Dendritic cell treated with granulocyte-macrophage colony-stimulating factor and Interleukin-4, amounts not matched to agents 40 ng/mL and 50 ng/mL, for 4 days (primary cell): ENCODE measurements around the gene DCP2.

ENCODE experiments used
- H3K27ac Mint-ChIP-seq: one replicate; pipeline ENCODE4 v1.8.0; 2022; ENCODE audit warnings: mild to moderate bottlenecking, mixed read lengths
- H3K27me3 Mint-ChIP-seq: one replicate; pipeline ENCODE4 v1.8.0; 2022; ENCODE audit warnings: mild to moderate bottlenecking, mixed read lengths
- H3K36me3 Mint-ChIP-seq: one replicate; pipeline ENCODE4 v1.8.0; 2022; ENCODE audit warnings: low read depth, mixed read lengths
- H3K4me1 Mint-ChIP-seq: one replicate; pipeline ENCODE4 v1.8.0; 2022; ENCODE audit warnings: low read depth, mixed read lengths
- H3K4me3 Mint-ChIP-seq: one replicate; pipeline ENCODE4 v1.8.0; 2022; ENCODE audit warnings: mild to moderate bottlenecking, moderate library complexity, mixed read lengths
- H3K9me3 Mint-ChIP-seq: one replicate; pipeline ENCODE4 v1.8.0; 2022; ENCODE audit warnings: mixed read lengths
- intact Hi-C: fragments of 100-400 bp; cut with micrococcal nuclease; formaldehyde crosslinking; loops from one replicate; pipeline ENCODE4 v1.15.0; 2022

The DCP2 gene

DNA sequence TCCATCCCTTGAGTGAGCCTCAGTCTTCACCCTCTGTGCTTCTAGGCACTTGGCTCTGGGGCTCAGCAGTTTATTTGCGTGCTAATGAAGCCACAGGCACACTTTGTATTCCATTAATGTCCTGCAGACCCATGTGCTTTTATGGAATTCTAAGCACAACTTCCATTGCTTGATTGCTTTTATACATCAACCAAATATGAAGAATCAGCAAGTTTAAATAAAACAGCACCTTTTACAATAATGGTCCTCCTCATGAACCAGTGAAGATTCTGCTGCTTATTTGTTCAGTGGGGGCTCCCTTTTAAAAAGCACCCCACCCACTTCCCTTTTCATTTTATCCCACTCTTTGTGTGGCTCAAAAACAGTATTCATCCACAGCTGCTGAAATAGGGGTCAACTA is 60.2 kb downstream of the DCP2 start:
- Mint-ChIP-seq H3K9me3 (no peaks in the 10 kb centered on the region), H3K27ac (no peak overlapping the region), H3K4me1 (no peaks in the 10 kb centered on the region), H3K36me3 (no peaks in the 10 kb centered on the region), H3K27me3 (peaks cover 7% of the 10 kb centered on the region), H3K4me3 (no peak overlapping the region)
- intact Hi-C loops, result no loop called here

DNA sequence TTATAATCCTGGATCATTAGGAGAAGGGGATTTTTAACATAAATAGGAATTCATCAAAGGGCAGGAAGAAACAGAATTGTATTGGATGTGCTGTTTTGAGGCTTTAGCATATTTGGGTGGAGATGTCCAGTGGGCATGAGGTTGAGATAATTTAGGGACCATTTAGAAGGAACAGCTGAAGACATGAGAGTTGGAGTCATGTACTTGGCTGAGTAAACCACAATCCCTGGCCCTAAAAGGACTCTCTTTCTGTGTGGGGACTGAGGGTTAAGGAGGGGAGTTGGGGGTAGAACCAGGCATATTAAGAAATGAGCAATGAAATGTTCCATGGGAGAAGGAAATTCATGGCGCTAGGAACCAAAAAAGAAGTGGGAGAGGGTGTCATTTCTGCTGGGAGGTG is 61.5 kb downstream of the DCP2 start:
- H3K4me1 Mint-ChIP-seq, result no peaks in the 10 kb centered on the region
- no peaks in the 10 kb centered on the region for H3K36me3 Mint-ChIP-seq
- H3K27ac Mint-ChIP-seq, result no peak overlapping the region
- no peaks in the 10 kb centered on the region for H3K9me3 Mint-ChIP-seq
- peaks cover 7% of the 10 kb centered on the region for H3K27me3 Mint-ChIP-seq
- H3K4me3 Mint-ChIP-seq, result no peak overlapping the region
- intact Hi-C loops, result no loop called here

DNA sequence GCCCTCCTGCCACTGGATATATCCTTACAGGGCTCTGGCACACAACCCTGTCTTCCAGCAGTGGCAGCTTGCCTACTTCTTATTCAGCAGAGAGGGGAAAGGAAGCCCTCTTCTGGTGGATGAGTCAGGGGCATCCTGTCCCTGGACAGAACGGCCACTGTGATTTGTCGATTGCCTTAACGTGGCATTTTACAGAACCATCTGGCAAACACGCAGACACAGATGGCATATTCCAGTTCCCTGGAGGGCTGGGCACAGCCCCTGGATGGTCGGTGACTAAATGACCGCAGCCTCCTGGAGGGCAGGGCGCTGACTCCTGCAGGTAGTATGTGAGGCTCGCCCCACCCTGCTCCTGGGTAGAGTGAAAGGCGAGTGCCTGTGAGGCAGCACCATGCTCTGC is 62.1 kb downstream of the DCP2 start:
- Mint-ChIP-seq H3K27me3 (peaks cover 7% of the 10 kb centered on the region), H3K4me3 (no peak overlapping the region), H3K9me3 (no peaks in the 10 kb centered on the region), H3K4me1 (no peaks in the 10 kb centered on the region), H3K27ac (no peak overlapping the region), H3K36me3 (no peaks in the 10 kb centered on the region)
- intact Hi-C loops, result no loop called here

DNA sequence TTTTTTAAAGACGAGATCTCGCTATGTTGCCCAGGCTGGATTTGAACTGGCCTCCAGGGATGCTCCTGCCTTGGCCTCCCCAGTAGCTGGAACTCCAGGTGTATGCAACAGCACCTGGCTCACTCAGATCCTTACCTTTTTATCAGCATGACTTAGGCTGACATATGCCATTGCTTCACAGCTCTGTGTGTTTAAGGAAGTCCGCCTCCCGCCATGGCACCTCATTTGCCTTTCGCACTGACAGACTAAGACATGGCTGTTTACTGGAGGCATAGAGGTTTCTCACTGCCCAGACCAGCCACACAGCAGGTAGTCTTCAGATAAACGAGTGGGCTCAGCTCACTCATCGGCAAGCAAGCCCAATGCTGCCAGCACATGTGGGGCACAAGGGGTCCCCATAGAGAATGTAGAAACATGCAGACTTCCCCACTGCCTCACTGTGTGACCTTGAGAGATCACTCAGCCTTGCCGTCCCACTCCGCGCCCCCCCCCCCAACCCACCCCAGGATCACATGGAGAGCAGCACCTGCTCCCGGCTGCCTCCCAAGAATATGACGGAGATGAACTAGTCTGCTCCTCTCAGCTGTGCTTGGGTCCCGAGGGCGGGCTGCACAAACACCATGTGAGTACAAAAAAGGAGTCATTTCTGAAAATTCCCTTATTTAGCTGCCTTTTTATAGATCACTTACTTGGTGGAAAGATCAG is 62.8 kb downstream of the DCP2 start:
- Mint-ChIP-seq H3K27me3 (peaks cover 7% of the 10 kb centered on the region), H3K27ac (no peak overlapping the region), H3K4me1 (no peaks in the 10 kb centered on the region), H3K9me3 (no peaks in the 10 kb centered on the region), H3K36me3 (no peaks in the 10 kb centered on the region), H3K4me3 (no peak overlapping the region)
- intact Hi-C loops, result no loop called here

DNA sequence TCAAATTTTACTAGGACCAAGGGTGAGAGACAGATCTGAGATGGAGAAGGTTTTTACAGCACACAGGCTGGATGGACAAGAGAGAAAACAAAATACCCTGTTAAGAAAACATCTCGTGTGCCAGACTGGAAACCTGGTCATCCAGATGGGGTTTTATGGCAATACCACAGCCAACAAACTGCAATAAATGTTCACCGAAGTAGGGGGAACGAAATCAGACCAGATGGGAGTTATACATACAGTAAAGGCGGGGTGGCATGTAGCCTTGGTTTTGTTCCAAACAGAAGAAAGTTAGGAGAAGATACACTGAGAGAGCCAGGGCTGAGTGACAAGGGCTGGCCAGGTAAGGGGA is 63.3 kb downstream of the DCP2 start:
- Mint-ChIP-seq H3K36me3 (no peaks in the 10 kb centered on the region), H3K4me1 (no peaks in the 10 kb centered on the region), H3K27me3 (peaks cover 7% of the 10 kb centered on the region), H3K4me3 (no peak overlapping the region), H3K27ac (no peak overlapping the region), H3K9me3 (no peaks in the 10 kb centered on the region)
- intact Hi-C loops, result no loop called here

DNA sequence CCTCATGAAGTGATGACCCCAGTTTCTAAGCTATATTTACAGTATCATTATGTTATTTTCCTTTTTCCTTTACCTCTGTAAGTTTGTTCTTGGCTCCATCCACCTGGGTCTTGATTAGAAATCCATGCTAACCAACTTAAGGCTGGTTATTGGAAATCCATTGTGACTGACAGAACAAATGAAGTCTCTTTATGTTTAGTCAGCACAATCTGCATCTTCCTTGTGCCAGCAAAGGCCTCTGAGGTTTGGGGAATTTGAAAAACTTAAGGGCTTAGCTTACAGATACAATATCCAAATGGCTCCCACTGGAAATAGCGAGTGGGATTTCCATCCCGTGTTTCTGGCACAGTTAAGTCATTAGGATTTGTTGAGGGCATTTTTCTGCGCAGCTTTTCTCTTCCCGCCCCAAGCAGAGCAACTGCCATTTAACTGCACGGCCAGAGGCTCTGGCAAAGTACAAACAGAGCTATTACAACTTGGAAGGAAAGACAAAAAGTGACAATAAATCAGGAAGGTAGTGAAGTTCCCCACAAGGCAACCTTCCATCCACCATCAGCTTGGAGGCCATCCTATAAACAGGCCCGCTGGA is 64.2 kb downstream of the DCP2 start:
- H3K27ac Mint-ChIP-seq, result no peak overlapping the region
- intact Hi-C loops, result no loop called here
- peaks cover 7% of the 10 kb centered on the region for H3K27me3 Mint-ChIP-seq
- H3K4me3 Mint-ChIP-seq, result no peak overlapping the region
- no peaks in the 10 kb centered on the region for H3K9me3 Mint-ChIP-seq
- H3K36me3 Mint-ChIP-seq, result no peaks in the 10 kb centered on the region
- H3K4me1 Mint-ChIP-seq, result no peaks in the 10 kb centered on the region

DNA sequence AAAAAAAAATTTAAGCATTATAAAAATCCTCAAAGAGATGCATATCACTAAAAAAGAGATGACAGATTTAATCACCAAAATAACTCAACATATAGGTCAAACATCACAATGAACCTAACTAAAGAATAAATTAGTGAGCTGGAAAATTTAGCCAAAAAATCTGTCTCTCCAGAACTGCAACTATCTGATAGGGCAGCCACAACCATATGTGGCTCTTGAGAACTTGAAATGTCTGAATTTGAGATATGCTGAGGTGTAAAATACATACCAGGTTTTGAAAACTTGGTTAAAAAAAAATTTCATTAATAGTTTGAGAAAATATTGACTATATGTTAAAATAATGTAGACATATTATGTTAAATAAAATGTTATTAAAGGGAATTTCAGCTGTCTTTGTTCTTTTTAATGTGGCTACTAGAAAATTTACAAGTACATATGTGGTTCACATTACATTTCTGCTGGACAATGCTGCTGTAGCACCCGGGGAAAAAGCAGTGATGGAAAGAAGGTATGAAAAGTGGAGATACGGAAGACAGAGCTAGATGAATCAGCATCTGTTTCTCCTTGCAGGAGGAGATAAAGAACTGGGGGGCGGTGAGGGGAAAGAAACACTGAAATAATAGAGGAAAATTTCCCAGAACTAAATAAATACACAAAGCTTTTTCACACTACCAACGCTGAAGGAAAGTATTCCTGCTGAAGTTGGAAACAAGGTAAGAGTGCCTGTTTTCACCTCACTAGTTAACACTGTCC is 66.1 kb downstream of the DCP2 start:
- no peak overlapping the region for H3K4me3 Mint-ChIP-seq
- intact Hi-C loops, result no loop called here
- peaks cover 14% of the 10 kb centered on the region for H3K4me1 Mint-ChIP-seq
- no peaks in the 10 kb centered on the region for H3K9me3 Mint-ChIP-seq
- no peaks in the 10 kb centered on the region for H3K36me3 Mint-ChIP-seq
- H3K27ac Mint-ChIP-seq, result no peak overlapping the region
- peaks cover 7% of the 10 kb centered on the region for H3K27me3 Mint-ChIP-seq

DNA sequence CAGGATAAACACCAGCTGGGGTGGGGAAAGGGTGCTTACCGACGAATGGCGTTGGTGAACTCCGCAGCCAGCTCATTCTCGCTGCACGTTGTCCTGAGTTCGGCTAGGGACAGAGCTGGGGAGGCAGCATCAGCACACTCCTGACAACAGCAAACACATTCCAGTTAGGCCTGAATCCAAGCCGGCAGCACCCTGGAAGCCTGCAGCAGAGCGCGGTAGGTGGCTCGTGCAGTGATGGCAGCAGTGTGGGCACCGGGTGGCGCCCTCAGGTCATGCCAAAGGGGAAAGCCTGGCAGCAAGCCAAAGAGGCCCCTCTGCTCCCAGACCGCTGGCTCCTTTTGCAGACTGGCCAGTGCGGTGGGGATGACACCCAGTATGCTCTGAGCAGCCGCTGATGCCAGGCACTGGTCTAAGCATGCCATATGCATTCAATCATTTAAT is 66.9 kb downstream of the DCP2 start:
- intact Hi-C loops, result no loop called here
- peaks cover 20% of the 10 kb centered on the region for H3K4me1 Mint-ChIP-seq
- no peak overlapping the region for H3K4me3 Mint-ChIP-seq

DNA sequence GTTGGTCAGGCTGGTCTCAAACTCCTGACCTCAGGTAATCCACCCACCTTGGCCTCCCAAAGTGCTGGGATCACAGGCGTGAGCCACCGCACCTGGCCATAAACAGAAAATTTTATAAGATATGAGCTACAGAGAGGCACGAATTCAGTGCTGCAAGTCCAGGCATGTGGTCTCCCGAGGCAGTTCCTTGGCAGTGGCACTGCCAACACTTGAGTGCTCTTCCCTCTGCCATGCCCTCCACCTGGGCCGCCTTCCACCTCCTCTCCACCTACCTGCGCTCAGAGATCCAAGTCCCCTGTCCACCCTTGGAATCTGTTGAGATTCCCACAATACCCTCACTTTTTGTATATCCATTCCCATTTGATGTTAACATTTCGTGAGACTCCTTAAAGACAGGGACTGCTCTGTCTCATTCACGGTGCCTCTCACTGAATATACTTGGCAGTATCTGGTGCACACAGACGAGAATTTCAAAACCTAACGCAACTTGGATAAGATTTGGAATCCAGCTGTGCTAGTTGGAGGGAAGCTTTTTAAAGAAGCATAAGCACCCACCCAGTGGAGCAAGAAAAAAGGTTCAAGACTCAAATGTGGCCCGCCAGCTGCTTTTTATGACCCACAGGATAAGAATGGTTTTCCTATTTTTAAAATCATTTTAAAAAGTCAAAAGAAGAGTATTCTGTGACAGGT is 68.3 kb downstream of the DCP2 start:
- Mint-ChIP-seq H3K4me3 (no peak overlapping the region), H3K27ac (no peak overlapping the region), H3K36me3 (no peaks in the 10 kb centered on the region), H3K4me1 (peaks cover 34% of the 10 kb centered on the region), H3K27me3 (peaks cover 4% of the 10 kb centered on the region), H3K9me3 (no peaks in the 10 kb centered on the region)
- intact Hi-C loops, result no loop called here

More for the DNA sequence above, 66.9 kb downstream of the DCP2 start:
- H3K27ac Mint-ChIP-seq, result no peak overlapping the region
- no peaks in the 10 kb centered on the region for H3K36me3 Mint-ChIP-seq
- peaks cover 7% of the 10 kb centered on the region for H3K27me3 Mint-ChIP-seq
- H3K9me3 Mint-ChIP-seq, result no peaks in the 10 kb centered on the region

DNA sequence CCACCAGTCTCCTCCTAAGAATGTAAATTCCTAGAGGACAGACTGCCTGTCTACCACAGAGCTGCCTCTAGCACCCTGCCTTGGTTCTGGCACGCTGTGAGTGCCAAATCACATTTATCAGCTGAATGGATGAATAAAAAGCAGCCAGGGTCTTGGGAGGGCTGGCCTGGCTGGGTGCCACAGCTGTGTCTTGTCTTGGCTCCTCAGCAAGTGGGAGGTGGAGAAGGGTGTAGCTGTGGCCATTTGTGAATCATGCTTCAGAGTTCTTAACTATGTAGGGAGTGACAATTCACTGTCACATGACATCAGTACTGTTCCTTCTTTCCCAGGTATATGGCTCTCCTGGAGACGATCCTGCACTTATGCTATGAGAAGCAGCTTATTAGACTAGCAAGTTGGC is 70.6 kb downstream of the DCP2 start:
- intact Hi-C loops, result no loop called here
- Mint-ChIP-seq H3K27me3 (no peaks in the 10 kb centered on the region), H3K36me3 (no peaks in the 10 kb centered on the region), H3K4me1 (peaks cover 53% of the 10 kb centered on the region), H3K4me3 (no peak overlapping the region), H3K9me3 (no peaks in the 10 kb centered on the region), H3K27ac (peak overlapping the region; percentile 84)

DNA sequence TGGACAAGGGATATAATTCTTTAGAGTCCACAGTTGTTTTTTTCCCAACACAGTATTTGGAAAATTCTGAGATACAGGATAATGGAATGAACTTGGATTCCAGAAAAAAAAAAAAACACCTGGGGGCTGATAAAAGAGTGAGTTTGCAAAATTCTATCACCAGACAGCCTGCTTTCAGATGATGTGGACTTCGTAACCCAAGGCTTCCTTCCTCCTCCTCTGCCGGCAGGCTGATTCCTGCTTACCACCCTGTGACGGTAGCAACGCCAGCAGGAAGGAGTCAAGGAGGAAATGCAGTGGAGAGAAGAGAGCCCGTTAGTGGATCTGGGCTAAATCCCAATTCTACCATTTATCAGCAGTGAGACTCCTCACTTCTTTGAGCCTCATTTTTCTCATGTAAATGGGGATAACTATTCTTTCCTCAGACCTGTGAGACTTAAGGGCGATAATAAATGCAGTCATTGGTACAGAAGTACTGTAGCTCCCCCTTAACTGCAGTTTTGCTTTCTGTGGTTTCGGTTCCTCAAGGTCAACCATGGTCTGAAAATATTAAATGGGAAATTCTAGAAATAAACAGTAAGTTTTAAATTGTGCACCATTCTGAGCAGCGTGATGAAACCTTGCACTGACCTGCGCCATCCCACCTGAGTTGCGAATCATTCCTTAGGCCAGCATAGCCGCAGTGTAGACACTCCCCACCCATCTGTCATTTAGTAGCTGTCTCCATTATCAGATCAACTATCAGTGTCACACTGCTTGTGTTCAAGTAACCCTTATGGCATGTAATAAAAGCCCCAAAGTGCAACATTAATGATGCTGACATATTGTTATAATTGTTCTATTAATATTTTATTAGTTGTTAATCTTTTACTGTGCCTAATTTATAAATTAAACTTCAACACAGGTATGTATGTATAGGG is 71.4 kb downstream of the DCP2 start:
- H3K36me3 Mint-ChIP-seq, result no peaks in the 10 kb centered on the region
- H3K4me1 Mint-ChIP-seq, result peaks cover 53% of the 10 kb centered on the region
- intact Hi-C loops, result no loop called here
- H3K27me3 Mint-ChIP-seq, result no peaks in the 10 kb centered on the region
- peak overlapping the region; percentile 60 for H3K4me3 Mint-ChIP-seq
- peak overlapping the region; percentile 84 for H3K27ac Mint-ChIP-seq
- no peaks in the 10 kb centered on the region for H3K9me3 Mint-ChIP-seq

DNA sequence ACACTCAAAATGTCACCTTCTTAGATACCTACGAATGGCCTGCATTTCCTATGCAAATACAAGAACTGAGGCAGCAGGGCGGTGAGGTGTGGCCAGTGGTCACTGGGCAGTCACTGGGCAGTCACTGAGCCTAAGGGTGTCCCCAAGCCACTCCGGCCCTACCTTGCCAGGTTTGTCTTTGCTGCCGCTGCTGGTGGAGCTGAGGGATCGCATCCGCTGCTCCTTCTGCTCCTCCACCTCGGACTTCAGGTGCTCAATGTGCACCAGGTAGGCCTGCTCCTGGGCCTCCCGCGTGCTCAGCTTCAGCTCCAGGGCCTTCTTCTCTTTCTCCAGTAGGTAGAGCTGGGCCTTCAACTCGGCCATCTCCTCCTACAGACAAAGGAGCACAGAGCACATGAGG is 72.3 kb downstream of the DCP2 start:
- H3K36me3 Mint-ChIP-seq, result no peaks in the 10 kb centered on the region
- intact Hi-C loops, result no loop called here
- no peak overlapping the region for H3K4me3 Mint-ChIP-seq
- H3K9me3 Mint-ChIP-seq, result no peaks in the 10 kb centered on the region
- no peaks in the 10 kb centered on the region for H3K27me3 Mint-ChIP-seq
- H3K4me1 Mint-ChIP-seq, result peaks cover 53% of the 10 kb centered on the region
- H3K27ac Mint-ChIP-seq, result peak overlapping the region; percentile 23

DNA sequence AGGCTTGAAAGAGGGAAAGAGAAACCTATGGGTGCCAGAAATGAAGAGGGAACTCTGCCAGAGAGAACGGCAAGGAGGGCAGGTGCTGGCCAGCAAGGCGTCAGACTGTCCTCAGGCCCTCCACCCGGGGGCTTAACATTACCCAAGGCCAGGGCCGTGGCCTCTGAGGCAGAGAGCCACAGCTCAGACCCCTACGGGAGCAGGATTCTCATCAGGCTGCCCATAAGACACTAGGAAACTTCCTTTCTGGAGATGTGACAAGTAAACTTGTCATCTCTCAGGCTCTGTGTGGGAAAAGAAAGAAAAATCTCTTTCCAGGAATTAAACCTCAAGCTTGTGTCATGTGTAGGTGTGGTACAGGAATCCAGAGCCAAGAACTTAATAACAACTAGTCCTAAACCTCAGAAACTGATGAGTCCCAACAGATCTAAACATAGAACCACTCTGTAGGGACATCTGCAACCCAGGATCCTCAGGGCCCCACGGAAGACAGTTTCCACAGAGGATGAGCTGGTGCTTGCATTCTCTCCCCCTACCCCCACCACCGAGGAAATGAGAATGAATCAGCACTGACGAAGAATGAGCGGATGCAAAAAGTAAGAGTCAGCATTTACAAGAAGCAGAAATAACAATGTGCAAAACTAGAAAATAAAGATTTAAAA is 74.3 kb downstream of the DCP2 start:
- H3K4me3 Mint-ChIP-seq, result no peak overlapping the region
- no peaks in the 10 kb centered on the region for H3K27me3 Mint-ChIP-seq
- H3K4me1 Mint-ChIP-seq, result peaks cover 53% of the 10 kb centered on the region
- H3K36me3 Mint-ChIP-seq, result no peaks in the 10 kb centered on the region
- intact Hi-C loops, result no loop called here
- peak overlapping the region; percentile 78 for H3K27ac Mint-ChIP-seq
- H3K9me3 Mint-ChIP-seq, result no peaks in the 10 kb centered on the region
